ENCODE results near the gene SEPTIN1.

GRCh38 chr16:30382111-30382881 is at the start of gene SEPTIN1:
- TF ChIP-seq ZNF423 (tag by site-specific recombination; IDR thresholded peaks at IDR 0.05) (no peak), ZNF292 (tag by site-specific recombination; IDR thresholded peaks at IDR 0.05; ENCODE audit: borderline replicate concordance, low read depth) (no peak)

Data from HEK293 (cell line).